Measurements from ENCODE around the gene ARHGEF7.

GRCh38 chr13:111066544-111066943 lies 48.6 kb upstream of the ARHGEF7 start:
- TF ChIP-seq CTCF (IDR thresholded peaks at IDR 0.05; ENCODE audit: low read length) (no peak), EZH2 (IDR thresholded peaks at IDR 0.05; ENCODE audit: borderline replicate concordance, low read length) (no peak)
